Mesendoderm (in vitro differentiated cells): ENCODE measurements around the gene HAUS1. TPM values are rescaled to one million over a fixed set of nuclear protein-coding genes. Genes with fewer than 3 reads are reported as not detected.

Experiments
- DNase-seq: peaks from one replicate; pipeline ENCODE4 v3.0.0; 2013
- H2AK5ac ChIP-seq: 2 replicates; pipeline ENCODE4 v1.6.1; 2013; ENCODE audit warnings: low read length, inconsistent platforms
- H2BK120ac ChIP-seq: 2 replicates; pipeline ENCODE4 v1.6.1; 2013; ENCODE audit warnings: low read depth, mild to moderate bottlenecking, low read length, moderate library complexity, mixed read lengths
- H2BK15ac ChIP-seq: replicated peaks from 2 replicates; pipeline ENCODE4 v1.6.1; 2013; ENCODE audit warnings: low read depth, mild to moderate bottlenecking, moderate library complexity
- H2BK5ac ChIP-seq: 2 replicates; pipeline ENCODE4 v1.6.1; 2013; ENCODE audit warnings: low read length, inconsistent platforms
- H3K18ac ChIP-seq: 2 replicates; pipeline ENCODE4 v1.6.1; 2013; ENCODE audit warnings: mild to moderate bottlenecking, low read length, mixed read lengths
- H3K23ac ChIP-seq: one replicate; pipeline ENCODE4 v1.6.1; 2013; ENCODE audit warnings: low read length
- H3K27ac ChIP-seq: 2 replicates; pipeline ENCODE4 v1.5.1; 2013; ENCODE audit warnings: low read depth, mild to moderate bottlenecking, inconsistent platforms, low read length, moderate library complexity
- H3K27me3 ChIP-seq: 2 replicates; pipeline ENCODE4 v1.6.1; 2013; ENCODE audit warnings: low read length, control low read depth, mild to moderate bottlenecking, inconsistent platforms; ENCODE audit not compliant: insufficient read depth, poor library complexity
- H3K36me3 ChIP-seq: 2 replicates; pipeline ENCODE4 v1.6.1; 2013; ENCODE audit warnings: low read length, inconsistent platforms; ENCODE audit not compliant: control insufficient read depth, insufficient read depth
- H3K4ac ChIP-seq: one replicate; pipeline ENCODE4 v1.6.1; 2013; ENCODE audit warnings: low read depth, mild to moderate bottlenecking, low read length, moderate library complexity
- H3K4me1 ChIP-seq: 2 replicates; pipeline ENCODE4 v1.6.1; 2013; ENCODE audit warnings: low read depth, low read length, inconsistent platforms; ENCODE audit not compliant: control insufficient read depth
- H3K4me2 ChIP-seq: 2 replicates; pipeline ENCODE4 v1.6.1; 2013; ENCODE audit warnings: low read length
- H3K4me3 ChIP-seq: 2 replicates; pipeline ENCODE4 v1.5.1; 2013; ENCODE audit warnings: mild to moderate bottlenecking, low read length
- H3K56ac ChIP-seq: one replicate; pipeline ENCODE4 v1.6.1; 2013; ENCODE audit warnings: low read length
- H3K79me1 ChIP-seq: 2 replicates; pipeline ENCODE4 v1.6.1; 2013; ENCODE audit warnings: low read length, inconsistent platforms
- H3K79me2 ChIP-seq: 2 replicates; pipeline ENCODE4 v1.6.1; 2013; ENCODE audit warnings: mild to moderate bottlenecking, low read length; ENCODE audit not compliant: control insufficient read depth, insufficient read depth
- H3K9ac ChIP-seq: 2 replicates; pipeline ENCODE4 v1.6.1; 2013; ENCODE audit warnings: low read length, inconsistent platforms
- H4K5ac ChIP-seq: one replicate; pipeline ENCODE4 v1.6.1; 2013; ENCODE audit warnings: low read length
- H4K8ac ChIP-seq: one replicate; pipeline ENCODE4 v1.6.1; 2013; ENCODE audit warnings: low read depth, mild to moderate bottlenecking, control low read depth, low read length, moderate library complexity
- WGBS: extraction: QIAGEN DNeasy Blood & Tissue Kit; methylation state at CpG from one replicate; pipeline ENCODE4 v1.1.7; 2013; ENCODE audit warnings: low lambda C conversion rate, missing lambda C conversion rate; ENCODE audit not compliant: insufficient coverage; ENCODE audit errors: extremely low coverage; 5-methylcytosine and 5-hydroxymethylcytosine counted together
- polyA plus RNA-seq, 2 experiments: library from polyadenylated mRNA; stranded (reverse); fragments of 200-250 nt; gene quantifications; one replicate each; pipeline ENCODE4 v1.2.3, GENCODE V29; 2013

The HAUS1 gene
- polyA plus RNA-seq (2013, experiment 1 of 2) = 148 TPM
- 213 TPM for polyA plus RNA-seq (2013, experiment 2 of 2)

- H4K8ac ChIP-seq = no peak within 1 kb of the TSS
- DNase-seq = peak; percentile 97
- no peaks in the 10 kb centered on the region for H3K27me3 ChIP-seq
- no peak within 1 kb of the TSS for H3K23ac ChIP-seq
- no peaks in the 10 kb centered on the region for H3K36me3 ChIP-seq
- WGBS = no CpG with 5 or more reads among the region's 57 CpGs
- peak within 1 kb of the TSS; percentile 87 for H2BK5ac ChIP-seq
- H3K4me1 ChIP-seq = no peaks in the 10 kb centered on the region
- peak within 1 kb of the TSS; percentile 38 for H3K4me2 ChIP-seq
- H3K9ac ChIP-seq = peak within 1 kb of the TSS; percentile 96
- H4K5ac ChIP-seq = no peak within 1 kb of the TSS
- peak within 1 kb of the TSS; percentile 25 for H3K4ac ChIP-seq
- H2AK5ac ChIP-seq = no peak within 1 kb of the TSS
- no peak within 1 kb of the TSS for H2BK120ac ChIP-seq
- peak within 1 kb of the TSS; percentile 7 for H3K18ac ChIP-seq
- H3K56ac ChIP-seq = peak within 1 kb of the TSS; percentile 99
- H3K79me2 ChIP-seq = no peaks in the 10 kb centered on the region
- H3K79me1 ChIP-seq = peaks cover 2% of the 10 kb centered on the region
- peak within 1 kb of the TSS; percentile 82 for H3K4me3 ChIP-seq
- H2BK15ac ChIP-seq = no peak within 1 kb of the TSS
- peak within 1 kb of the TSS; percentile 39 for H3K27ac ChIP-seq
Observed at GRCh38 chr18:46104128-46104911, at the start of gene HAUS1. Gene HAUS1 (plus strand): TSS chr18:46104385. CDS start chr18:46104412, 27 bp downstream.

GRCh38 chr18:46054956-46055837 lies 49.0 kb upstream of the HAUS1 start:
- H3K4me2 ChIP-seq = no peak overlapping the region
- H2AK5ac ChIP-seq = no peak overlapping the region
- no peak overlapping the region for H2BK15ac ChIP-seq
- no peak overlapping the region for H3K4me3 ChIP-seq
- no peak overlapping the region for H3K23ac ChIP-seq
- no peak overlapping the region for H3K9ac ChIP-seq
- no peak overlapping the region for H2BK120ac ChIP-seq
- H3K36me3 ChIP-seq = no peaks in the 10 kb centered on the region
- H3K27ac ChIP-seq = no peak overlapping the region
- H3K56ac ChIP-seq = no peak overlapping the region
- H2BK5ac ChIP-seq = no peak overlapping the region
- H3K18ac ChIP-seq = no peak overlapping the region
- no peaks in the 10 kb centered on the region for H3K79me2 ChIP-seq
- no peak overlapping the region for H4K8ac ChIP-seq
- no peak overlapping the region for H3K4ac ChIP-seq
- no CpG with 5 or more reads among the region's 6 CpGs for WGBS
- H3K79me1 ChIP-seq = no peaks in the 10 kb centered on the region
- no peaks in the 10 kb centered on the region for H3K4me1 ChIP-seq
- DNase-seq = no peak
- no peak overlapping the region for H4K5ac ChIP-seq
- no peaks in the 10 kb centered on the region for H3K27me3 ChIP-seq

- Histone ChIP-seq H3K27ac (no peak overlapping the region), H2BK15ac (no peak overlapping the region), H3K23ac (no peak overlapping the region), H3K36me3 (no peaks in the 10 kb centered on the region), H2BK5ac (no peak overlapping the region), H3K27me3 (no peaks in the 10 kb centered on the region), H3K4me3 (no peak overlapping the region), H2BK120ac (no peak overlapping the region), H3K4me1 (no peaks in the 10 kb centered on the region), H2AK5ac (no peak overlapping the region), H3K79me1 (no peaks in the 10 kb centered on the region), H3K56ac (no peak overlapping the region), H3K9ac (no peak overlapping the region), H4K8ac (no peak overlapping the region), H3K79me2 (no peaks in the 10 kb centered on the region), H3K4me2 (no peak overlapping the region), H3K18ac (no peak overlapping the region), H3K4ac (no peak overlapping the region), H4K5ac (no peak overlapping the region)
- WGBS = no CpG with 5 or more reads among the region's 4 CpGs
- no peak for DNase-seq
Observed at GRCh38 chr18:46055838-46056230, 48.4 kb upstream of the HAUS1 start.

- H3K18ac ChIP-seq = no peak overlapping the region
- H3K36me3 ChIP-seq = no peaks in the 10 kb centered on the region
- no peaks in the 10 kb centered on the region for H3K79me1 ChIP-seq
- no peak overlapping the region for H3K9ac ChIP-seq
- H3K79me2 ChIP-seq = no peaks in the 10 kb centered on the region
- no peak overlapping the region for H3K23ac ChIP-seq
- H3K27me3 ChIP-seq = no peaks in the 10 kb centered on the region
- no peak overlapping the region for H2BK15ac ChIP-seq
- no peak overlapping the region for H3K56ac ChIP-seq
- H3K4ac ChIP-seq = no peak overlapping the region
- DNase-seq = no peak
- H4K8ac ChIP-seq = no peak overlapping the region
- 100% methylated on average over 1 of the region's 3 CpGs for WGBS
- H3K27ac ChIP-seq = no peak overlapping the region
- no peak overlapping the region for H2AK5ac ChIP-seq
- H4K5ac ChIP-seq = no peak overlapping the region
- H3K4me3 ChIP-seq = no peak overlapping the region
- H3K4me2 ChIP-seq = no peak overlapping the region
- no peaks in the 10 kb centered on the region for H3K4me1 ChIP-seq
- H2BK120ac ChIP-seq = no peak overlapping the region
- H2BK5ac ChIP-seq = no peak overlapping the region
Observed at GRCh38 chr18:46060359-46060841, 43.8 kb upstream of the HAUS1 start.

- H3K4me2 ChIP-seq = no peak overlapping the region
- WGBS = no CpG with 5 or more reads among the region's 3 CpGs
Observed at GRCh38 chr18:46061387-46061786, 42.8 kb upstream of the HAUS1 start.

More at GRCh38 chr18:46061387-46061786, 42.8 kb upstream of the HAUS1 start:
- Histone ChIP-seq H3K18ac (no peak overlapping the region), H3K4me3 (no peak overlapping the region), H3K4ac (no peak overlapping the region), H2BK5ac (no peak overlapping the region), H3K27me3 (no peaks in the 10 kb centered on the region), H3K4me1 (no peaks in the 10 kb centered on the region), H3K23ac (no peak overlapping the region), H2BK15ac (no peak overlapping the region), H3K27ac (no peak overlapping the region), H2BK120ac (no peak overlapping the region), H4K5ac (no peak overlapping the region), H3K36me3 (no peaks in the 10 kb centered on the region), H4K8ac (no peak overlapping the region), H3K56ac (no peak overlapping the region), H3K9ac (no peak overlapping the region), H2AK5ac (no peak overlapping the region), H3K79me2 (no peaks in the 10 kb centered on the region), H3K79me1 (no peaks in the 10 kb centered on the region)
- DNase-seq = no peak
